IPS-18c (cell line): ENCODE results near the gene THSD7B.
"Not testable (repeated sequence)": the region's sequence is repeated elsewhere in the genome, so short reads cannot be mapped to it uniquely, and the experiment has no call there.

Experiments
- H3K4me3 ChIP-seq: 2 replicates; pipeline ENCODE4 v1.7.0; 2013; ENCODE audit warnings: low read depth, mild to moderate bottlenecking, low read length, moderate library complexity; ENCODE audit not compliant: insufficient read depth
- H3K9me3 ChIP-seq: one replicate; pipeline ENCODE4 v1.6.1; 2013; ENCODE audit warnings: mild to moderate bottlenecking, low read length, moderate library complexity; ENCODE audit not compliant: control insufficient read depth, insufficient read depth

THSD7B gene

GRCh38 chr2:136905779-136906178 is 140.4 kb downstream of the THSD7B start:
- no peak overlapping the region for H3K4me3 ChIP-seq
- H3K9me3 ChIP-seq, result no peaks in the 10 kb centered on the region

GRCh38 chr2:136909777-136910176 is 144.4 kb downstream of the THSD7B start:
- H3K4me3 ChIP-seq, result no peak overlapping the region

GRCh38 chr2:136916131-136916530 is 150.8 kb downstream of the THSD7B start:
- H3K4me3 ChIP-seq, result no peak overlapping the region; the same call in 1 of the 2 replicates
- H3K9me3 ChIP-seq, result peaks cover 6% of the 10 kb centered on the region

More at GRCh38 chr2:136909777-136910176, 144.4 kb downstream of the THSD7B start:
- H3K9me3 ChIP-seq, result peaks cover 6% of the 10 kb centered on the region

- Histone ChIP-seq H3K4me3 (no peak overlapping the region), H3K9me3 (peaks cover 6% of the 10 kb centered on the region)
These were observed 152.1 kb downstream of the THSD7B start for GRCh38 chr2:136917411-136917881.

GRCh38 chr2:136919682-136920081 is 154.3 kb downstream of the THSD7B start:
- Histone ChIP-seq H3K9me3 (no peaks in the 10 kb centered on the region), H3K4me3 (no peak overlapping the region)

GRCh38 chr2:136920652-136921333 is 155.4 kb downstream of the THSD7B start:
- H3K9me3 ChIP-seq, result no peaks in the 10 kb centered on the region
- no peak overlapping the region for H3K4me3 ChIP-seq

- Histone ChIP-seq H3K4me3 (no peak overlapping the region), H3K9me3 (no peaks in the 10 kb centered on the region)
These were observed 161.8 kb downstream of the THSD7B start for GRCh38 chr2:136927156-136927555.

GRCh38 chr2:136929531-136929930 is 164.2 kb downstream of the THSD7B start:
- Histone ChIP-seq H3K9me3 (no peaks in the 10 kb centered on the region), H3K4me3 (no peak overlapping the region)

GRCh38 chr2:136932700-136933099 is 167.4 kb downstream of the THSD7B start:
- peaks cover 2% of the 10 kb centered on the region for H3K9me3 ChIP-seq

GRCh38 chr2:136935119-136935518 is 169.8 kb downstream of the THSD7B start:
- no peak overlapping the region for H3K4me3 ChIP-seq
- H3K9me3 ChIP-seq, result peaks cover 2% of the 10 kb centered on the region

More at GRCh38 chr2:136932700-136933099, 167.4 kb downstream of the THSD7B start:
- no peak overlapping the region for H3K4me3 ChIP-seq

GRCh38 chr2:136956050-136956449 is 190.7 kb downstream of the THSD7B start:
- H3K9me3 ChIP-seq, result no peaks in the 10 kb centered on the region
- no peak overlapping the region for H3K4me3 ChIP-seq

- Histone ChIP-seq H3K9me3 (no peaks in the 10 kb centered on the region), H3K4me3 (no peak overlapping the region)
These were observed 191.7 kb downstream of the THSD7B start for GRCh38 chr2:136957044-136957443.

- Histone ChIP-seq H3K9me3 (no peaks in the 10 kb centered on the region), H3K4me3 (no peak overlapping the region)
These were observed 196.9 kb downstream of the THSD7B start for GRCh38 chr2:136962105-136962725.

- H3K4me3 ChIP-seq, result no peak overlapping the region
- H3K9me3 ChIP-seq, result no peaks in the 10 kb centered on the region
These were observed 201.1 kb downstream of the THSD7B start for GRCh38 chr2:136966485-136966884.

GRCh38 chr2:136980303-136980702 is 215.0 kb downstream of the THSD7B start:
- H3K9me3 ChIP-seq, result no peaks in the 10 kb centered on the region
- H3K4me3 ChIP-seq, result no peak overlapping the region

- not testable (repeated sequence) for H3K9me3 ChIP-seq, H3K4me3 ChIP-seq
These were observed 216.3 kb downstream of the THSD7B start for GRCh38 chr2:136981689-136982088.

- H3K4me3 ChIP-seq, result no peak overlapping the region
- no peaks in the 10 kb centered on the region for H3K9me3 ChIP-seq
These were observed 219.7 kb downstream of the THSD7B start for GRCh38 chr2:136985044-136985443.

- H3K4me3 ChIP-seq, result no peak overlapping the region
- H3K9me3 ChIP-seq, result no peaks in the 10 kb centered on the region
These were observed 221.4 kb downstream of the THSD7B start for GRCh38 chr2:136986605-136987221.
